Measurements from ENCODE around the gene SKAP2.

DNA sequence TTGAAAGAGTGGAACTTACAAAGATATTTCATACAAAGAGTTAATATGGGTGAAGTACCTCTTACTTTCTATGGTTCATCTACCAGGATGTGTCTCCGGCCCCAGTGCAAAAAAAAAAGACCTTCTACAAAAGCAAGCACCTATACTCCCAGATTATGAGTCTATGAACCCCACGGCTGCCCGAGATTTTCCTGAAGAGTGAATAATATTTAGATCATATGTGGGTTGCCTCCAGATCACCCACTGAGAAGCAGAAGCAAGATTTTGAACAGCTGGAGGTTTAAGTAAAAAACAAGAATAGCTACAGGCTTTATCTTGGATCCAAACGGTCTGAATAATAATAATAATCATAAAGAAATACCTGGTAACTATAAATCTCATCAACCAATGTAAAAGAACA, 207.7 kb downstream of the SKAP2 start:
- TF ChIP-seq, protein P1, sequence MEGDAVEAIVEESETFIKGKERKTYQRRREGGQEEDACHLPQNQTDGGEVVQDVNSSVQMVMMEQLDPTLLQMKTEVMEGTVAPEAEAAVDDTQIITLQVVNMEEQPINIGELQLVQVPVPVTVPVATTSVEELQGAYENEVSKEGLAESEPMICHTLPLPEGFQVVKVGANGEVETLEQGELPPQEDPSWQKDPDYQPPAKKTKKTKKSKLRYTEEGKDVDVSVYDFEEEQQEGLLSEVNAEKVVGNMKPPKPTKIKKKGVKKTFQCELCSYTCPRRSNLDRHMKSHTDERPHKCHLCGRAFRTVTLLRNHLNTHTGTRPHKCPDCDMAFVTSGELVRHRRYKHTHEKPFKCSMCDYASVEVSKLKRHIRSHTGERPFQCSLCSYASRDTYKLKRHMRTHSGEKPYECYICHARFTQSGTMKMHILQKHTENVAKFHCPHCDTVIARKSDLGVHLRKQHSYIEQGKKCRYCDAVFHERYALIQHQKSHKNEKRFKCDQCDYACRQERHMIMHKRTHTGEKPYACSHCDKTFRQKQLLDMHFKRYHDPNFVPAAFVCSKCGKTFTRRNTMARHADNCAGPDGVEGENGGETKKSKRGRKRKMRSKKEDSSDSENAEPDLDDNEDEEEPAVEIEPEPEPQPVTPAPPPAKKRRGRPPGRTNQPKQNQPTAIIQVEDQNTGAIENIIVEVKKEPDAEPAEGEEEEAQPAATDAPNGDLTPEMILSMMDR (IDR thresholded peaks at IDR 0.05), result no peak
- TF ChIP-seq POLR2A (IDR thresholded peaks at IDR 0.05), result no peak
